ENCODE measurements around the gene ARFGAP1. TPM values are rescaled to one million over a fixed set of nuclear protein-coding genes. Genes with fewer than 3 reads are reported as not detected.

The ARFGAP1 gene
- total RNA-seq, 1 donor from 2014 or later = 220 TPM

DNA sequence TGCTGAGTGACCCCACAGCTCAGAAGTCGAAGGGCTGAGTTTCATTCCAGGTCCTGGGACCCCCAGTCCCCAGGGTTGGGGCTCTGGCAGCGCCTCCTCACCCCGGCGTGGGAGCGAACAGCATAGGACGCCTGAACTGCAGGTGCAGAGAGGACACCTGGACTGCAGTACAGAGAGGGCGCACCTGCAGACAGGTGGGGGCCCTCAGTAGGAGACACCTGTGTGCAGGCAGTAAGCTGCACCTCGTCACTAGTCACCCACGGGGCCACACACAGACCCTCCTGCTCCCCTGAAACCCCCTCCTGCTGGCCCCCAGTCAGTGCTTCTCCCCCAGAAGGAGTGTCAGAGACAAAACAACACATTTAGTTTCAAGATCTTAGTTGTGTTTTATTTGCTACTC lies 9.8 kb upstream of the ARFGAP1 start:
- H4K20me1 ChIP-seq (ENCODE audit: insufficient read depth, low read length) = no peaks in the 10 kb centered on the region
- TF ChIP-seq EZH2 (IDR thresholded peaks at IDR 0.05; ENCODE audit: insufficient read depth, low read length) = no peak
- TF ChIP-seq, protein P1, sequence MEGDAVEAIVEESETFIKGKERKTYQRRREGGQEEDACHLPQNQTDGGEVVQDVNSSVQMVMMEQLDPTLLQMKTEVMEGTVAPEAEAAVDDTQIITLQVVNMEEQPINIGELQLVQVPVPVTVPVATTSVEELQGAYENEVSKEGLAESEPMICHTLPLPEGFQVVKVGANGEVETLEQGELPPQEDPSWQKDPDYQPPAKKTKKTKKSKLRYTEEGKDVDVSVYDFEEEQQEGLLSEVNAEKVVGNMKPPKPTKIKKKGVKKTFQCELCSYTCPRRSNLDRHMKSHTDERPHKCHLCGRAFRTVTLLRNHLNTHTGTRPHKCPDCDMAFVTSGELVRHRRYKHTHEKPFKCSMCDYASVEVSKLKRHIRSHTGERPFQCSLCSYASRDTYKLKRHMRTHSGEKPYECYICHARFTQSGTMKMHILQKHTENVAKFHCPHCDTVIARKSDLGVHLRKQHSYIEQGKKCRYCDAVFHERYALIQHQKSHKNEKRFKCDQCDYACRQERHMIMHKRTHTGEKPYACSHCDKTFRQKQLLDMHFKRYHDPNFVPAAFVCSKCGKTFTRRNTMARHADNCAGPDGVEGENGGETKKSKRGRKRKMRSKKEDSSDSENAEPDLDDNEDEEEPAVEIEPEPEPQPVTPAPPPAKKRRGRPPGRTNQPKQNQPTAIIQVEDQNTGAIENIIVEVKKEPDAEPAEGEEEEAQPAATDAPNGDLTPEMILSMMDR (IDR thresholded peaks at IDR 0.05; ENCODE audit: insufficient read depth, low read depth, low read length) = no peak
- Mint-ChIP-seq H3K36me3 (ENCODE audit: low read depth, unreplicated experiment) (peaks cover 10% of the 10 kb centered on the region), H3K27ac (ENCODE audit: unreplicated experiment) (no peak overlapping the region), H3K4me3 (ENCODE audit: unreplicated experiment) (peak overlapping the region; percentile 45), H3K9me3 (ENCODE audit: unreplicated experiment) (peaks cover 3% of the 10 kb centered on the region), H3K27me3 (ENCODE audit: low read depth, unreplicated experiment) (no peaks in the 10 kb centered on the region), H3K4me1 (ENCODE audit: low read depth, unreplicated experiment) (peaks cover 21% of the 10 kb centered on the region)
- peaks cover 3% of the 10 kb centered on the region for H3K27me3 ChIP-seq (ENCODE audit: insufficient read depth, low read length)
- no peak overlapping the region for H3K27ac ChIP-seq (ENCODE audit: low read depth, low read length)
- no peak for FAIRE-seq
- no peaks in the 10 kb centered on the region for H3K36me3 ChIP-seq (ENCODE audit: insufficient read depth, low read length)
- H2AFZ ChIP-seq (ENCODE audit: low read depth, low read length) = no peak overlapping the region
- peaks cover 11% of the 10 kb centered on the region for H3K4me1 ChIP-seq (ENCODE audit: insufficient read depth, low read length)
- H3K9me3 ChIP-seq (ENCODE audit: insufficient read depth, low read depth, low read length) = no peaks in the 10 kb centered on the region
- H3K79me2 ChIP-seq (ENCODE audit: insufficient read depth, low read length) = no peaks in the 10 kb centered on the region
- no peak overlapping the region for H3K9ac ChIP-seq (ENCODE audit: low read length)
- H3K4me2 ChIP-seq (ENCODE audit: low read length) = no peak overlapping the region
- no peak overlapping the region for H3K4me3 ChIP-seq (ENCODE audit: insufficient read depth, low read depth, low read length)
- DNase-seq (ENCODE audit: low read depth) = no peak

GRCh38 chr20:63264000-63264399 lies 8.6 kb upstream of the ARFGAP1 start:
- H4K20me1 ChIP-seq (ENCODE audit: insufficient read depth, low read length) = no peaks in the 10 kb centered on the region
- no peak overlapping the region for H3K4me3 Mint-ChIP-seq (ENCODE audit: unreplicated experiment)
- peaks cover 32% of the 10 kb centered on the region for H3K4me1 Mint-ChIP-seq (ENCODE audit: low read depth, unreplicated experiment)
- H3K9ac ChIP-seq (ENCODE audit: low read length) = no peak overlapping the region
- no peak for TF ChIP-seq EZH2 (IDR thresholded peaks at IDR 0.05; ENCODE audit: insufficient read depth, low read length)
- TF ChIP-seq, protein P1 (IDR thresholded peaks at IDR 0.05; ENCODE audit: insufficient read depth, low read depth, low read length) = no peak
- no peak overlapping the region for H3K4me2 ChIP-seq (ENCODE audit: low read length)
- H3K79me2 ChIP-seq (ENCODE audit: insufficient read depth, low read length) = no peaks in the 10 kb centered on the region
- peaks cover 3% of the 10 kb centered on the region for H3K9me3 Mint-ChIP-seq (ENCODE audit: unreplicated experiment)
- no peaks in the 10 kb centered on the region for H3K27me3 Mint-ChIP-seq (ENCODE audit: low read depth, unreplicated experiment)
- DNase-seq (ENCODE audit: low read depth) (no peak), FAIRE-seq (no peak)
- no peak overlapping the region for H2AFZ ChIP-seq (ENCODE audit: low read depth, low read length)
- H3K4me1 ChIP-seq (ENCODE audit: insufficient read depth, low read length) = peaks cover 11% of the 10 kb centered on the region
- H3K36me3 Mint-ChIP-seq (ENCODE audit: low read depth, unreplicated experiment) = peaks cover 4% of the 10 kb centered on the region
- H3K36me3 ChIP-seq (ENCODE audit: insufficient read depth, low read length) = no peaks in the 10 kb centered on the region
- H3K4me3 ChIP-seq (ENCODE audit: insufficient read depth, low read depth, low read length) = no peak overlapping the region
- H3K9me3 ChIP-seq (ENCODE audit: insufficient read depth, low read depth, low read length) = no peaks in the 10 kb centered on the region
- H3K27ac Mint-ChIP-seq (ENCODE audit: unreplicated experiment) = no peak overlapping the region
- no peak overlapping the region for H3K27ac ChIP-seq (ENCODE audit: low read depth, low read length)
- H3K27me3 ChIP-seq (ENCODE audit: insufficient read depth, low read length) = no peaks in the 10 kb centered on the region

- Histone ChIP-seq H4K20me1 (ENCODE audit: insufficient read depth, low read length) (no peaks in the 10 kb centered on the region), H3K27me3 (ENCODE audit: insufficient read depth, low read length) (no peaks in the 10 kb centered on the region), H3K79me2 (ENCODE audit: insufficient read depth, low read length) (no peaks in the 10 kb centered on the region), H3K36me3 (ENCODE audit: insufficient read depth, low read length) (no peaks in the 10 kb centered on the region), H3K9ac (ENCODE audit: low read length) (no peak overlapping the region), H3K4me2 (ENCODE audit: low read length) (no peak overlapping the region), H3K4me3 (ENCODE audit: insufficient read depth, low read depth, low read length) (no peak overlapping the region), H3K27ac (ENCODE audit: low read depth, low read length) (no peak overlapping the region), H3K9me3 (ENCODE audit: insufficient read depth, low read depth, low read length) (no peaks in the 10 kb centered on the region), H2AFZ (ENCODE audit: low read depth, low read length) (no peak overlapping the region), H3K4me1 (ENCODE audit: insufficient read depth, low read length) (peaks cover 11% of the 10 kb centered on the region)
- no peak for FAIRE-seq
- no peaks in the 10 kb centered on the region for H3K36me3 Mint-ChIP-seq (ENCODE audit: low read depth, unreplicated experiment)
- DNase-seq (ENCODE audit: low read depth) = no peak
- peak overlapping the region; percentile 98 for H3K27ac Mint-ChIP-seq (ENCODE audit: unreplicated experiment)
- no peaks in the 10 kb centered on the region for H3K27me3 Mint-ChIP-seq (ENCODE audit: low read depth, unreplicated experiment)
- peaks cover 30% of the 10 kb centered on the region for H3K4me1 Mint-ChIP-seq (ENCODE audit: low read depth, unreplicated experiment)
- no peaks in the 10 kb centered on the region for H3K9me3 Mint-ChIP-seq (ENCODE audit: unreplicated experiment)
- H3K4me3 Mint-ChIP-seq (ENCODE audit: unreplicated experiment) = no peak overlapping the region
- TF ChIP-seq EZH2 (IDR thresholded peaks at IDR 0.05; ENCODE audit: insufficient read depth, low read length) = no peak
- TF ChIP-seq, protein P1 (IDR thresholded peaks at IDR 0.05; ENCODE audit: insufficient read depth, low read depth, low read length) = no peak
Measured at GRCh38 chr20:63264519-63264918, 8.1 kb upstream of the ARFGAP1 start.
